SK-N-SH treated with all-trans-retinoic acid at 6 μM for 48 hours (cell line): Measurements from ENCODE around the gene CAMK2B.

ENCODE experiments used
- ATAC-seq: fragments of 200-7000 bp; cut with Tn5 transposase; 3 replicates; pipeline ENCODE4 v1.9.1; 2020; ENCODE audit warnings: mild to moderate bottlenecking, moderate library complexity
- ARNTL ChIP-seq: fragments of 450-650 bp; formaldehyde crosslinking; IDR thresholded peaks from 2 replicates; pipeline ENCODE4 v1.5.0; 2020; ENCODE audit warnings: low read depth, mild to moderate bottlenecking, moderate library complexity, borderline replicate concordance
- CSDC2 ChIP-seq: fragments of 250-450 bp; sonication (Bioruptor Pico); IDR thresholded peaks from 2 replicates; pipeline ENCODE4 v1.5.0; 2020; ENCODE audit warnings: mild to moderate bottlenecking, moderate library complexity
- ESRRG ChIP-seq: fragments of 250-450 bp; sonication (Bioruptor Pico); IDR thresholded peaks from 2 replicates; pipeline ENCODE4 v1.6.1; 2021; ENCODE audit warnings: mild to moderate bottlenecking
- GLIS3 ChIP-seq: fragments of 250-450 bp; sonication (Bioruptor Pico); IDR thresholded peaks from 2 replicates; pipeline ENCODE4 v1.5.0; 2020; ENCODE audit warnings: mild to moderate bottlenecking, moderate library complexity
- OSR1 ChIP-seq: fragments of 250-450 bp; sonication (Bioruptor Pico); IDR thresholded peaks from 2 replicates; pipeline ENCODE4 v1.8.0; 2022; ENCODE audit warnings: moderate library complexity, mild to moderate bottlenecking, inconsistent platforms
- PATZ1 ChIP-seq: fragments of 250-450 bp; sonication (Bioruptor Pico); IDR thresholded peaks from 2 replicates; pipeline ENCODE4 v1.8.0; 2020; ENCODE audit warnings: mild to moderate bottlenecking, moderate library complexity, borderline replicate concordance
- PPARA ChIP-seq: fragments of 250-450 bp; sonication (Bioruptor Pico); IDR thresholded peaks from 2 replicates; pipeline ENCODE4 v1.5.0; 2020; ENCODE audit warnings: mild to moderate bottlenecking, borderline replicate concordance
- RARB ChIP-seq: fragments of 250-450 bp; sonication (Bioruptor Pico); IDR thresholded peaks from 2 replicates; pipeline ENCODE4 v1.8.0; 2021; ENCODE audit warnings: mild to moderate bottlenecking, moderate library complexity
- SNAI2 ChIP-seq: fragments of 250-450 bp; sonication (Bioruptor Pico); IDR thresholded peaks from 2 replicates; pipeline ENCODE4 v1.5.0; 2020; ENCODE audit warnings: mild to moderate bottlenecking, moderate library complexity
- TCF4 ChIP-seq: fragments of 250-450 bp; sonication (Bioruptor Pico); IDR thresholded peaks from 2 replicates; pipeline ENCODE4 v1.8.0; 2021; ENCODE audit warnings: mild to moderate bottlenecking, moderate library complexity, borderline replicate concordance
- TOX ChIP-seq: fragments of 250-450 bp; sonication (Bioruptor Pico); IDR thresholded peaks from 2 replicates; pipeline ENCODE4 v1.8.0; 2021; ENCODE audit warnings: mild to moderate bottlenecking, moderate library complexity, borderline replicate concordance
- ZC3H10 ChIP-seq: fragments of 250-450 bp; sonication (Bioruptor Pico); IDR thresholded peaks from 2 replicates; pipeline ENCODE4 v1.5.1; 2021; ENCODE audit warnings: mild to moderate bottlenecking, moderate library complexity
- ZFP3 ChIP-seq: fragments of 250-450 bp; sonication (Bioruptor Pico); IDR thresholded peaks from 2 replicates; pipeline ENCODE4 v1.5.0; 2020; ENCODE audit warnings: mild to moderate bottlenecking, moderate library complexity
- ZFP30 ChIP-seq: fragments of 450-650 bp; formaldehyde crosslinking; IDR thresholded peaks from 2 replicates; pipeline ENCODE4 v1.5.0; 2022; ENCODE audit warnings: mild to moderate bottlenecking, moderate library complexity
- ZNF565 ChIP-seq: fragments of 450-650 bp; formaldehyde crosslinking; conservative IDR thresholded peaks from 2 replicates; pipeline ENCODE4 v1.5.0; 2020; ENCODE audit warnings: low read depth, mild to moderate bottlenecking, moderate library complexity
- ZNF70 ChIP-seq: fragments of 450-650 bp; formaldehyde crosslinking; IDR thresholded peaks from 2 replicates; pipeline ENCODE4 v1.5.0; 2020; ENCODE audit warnings: mild to moderate bottlenecking, moderate library complexity
- ZNF8 ChIP-seq: fragments of 450-650 bp; formaldehyde crosslinking; IDR thresholded peaks from 2 replicates; pipeline ENCODE4 v1.5.0; 2020; ENCODE audit warnings: mild to moderate bottlenecking, moderate library complexity
- TF ChIP-seq, protein P1 (sequence below): fragments of 250-450 bp; sonication (Bioruptor Pico); IDR thresholded peaks from 2 replicates; pipeline ENCODE4 v1.5.0; 2020; ENCODE audit warnings: mild to moderate bottlenecking, moderate library complexity
- TF ChIP-seq, protein P2 (sequence below): fragments of 250-450 bp; sonication (Bioruptor Pico); IDR thresholded peaks from 2 replicates; pipeline ENCODE4 v1.5.1; 2021; ENCODE audit warnings: mild to moderate bottlenecking, moderate library complexity

The CAMK2B gene

DNA sequence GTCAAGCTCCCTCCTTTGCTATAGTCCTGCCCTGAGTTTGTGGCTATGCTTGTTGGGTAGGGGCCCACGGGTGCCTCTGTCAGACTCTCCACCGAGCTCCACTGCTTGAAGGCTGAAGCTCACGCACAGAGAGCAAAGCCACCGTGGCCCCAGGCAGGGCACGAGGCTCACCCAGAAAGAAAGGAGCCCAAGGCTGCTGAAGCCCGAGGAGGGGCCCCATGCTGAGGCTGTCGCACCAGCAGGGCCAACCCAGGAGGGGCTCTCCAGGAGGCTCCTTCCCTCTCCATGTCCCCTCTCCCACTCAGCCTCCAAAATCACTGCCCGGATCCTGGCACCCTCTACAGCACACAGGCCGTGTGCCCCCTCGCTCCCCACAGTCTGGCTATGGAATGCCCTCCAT lies 74.1 kb downstream of the CAMK2B start:
- TF ChIP-seq CSDC2 (CRISPR knock-in tag): no peak
- TF ChIP-seq ARNTL (CRISPR knock-in tag): no peak
- no peak for TF ChIP-seq ZC3H10 (CRISPR knock-in tag)
- no peak for TF ChIP-seq OSR1 (CRISPR knock-in tag)
- TF ChIP-seq PATZ1: no peak
- no peak for TF ChIP-seq PPARA (CRISPR knock-in tag)
- no peak for TF ChIP-seq TCF4 (CRISPR knock-in tag)
- TF ChIP-seq, protein P1, sequence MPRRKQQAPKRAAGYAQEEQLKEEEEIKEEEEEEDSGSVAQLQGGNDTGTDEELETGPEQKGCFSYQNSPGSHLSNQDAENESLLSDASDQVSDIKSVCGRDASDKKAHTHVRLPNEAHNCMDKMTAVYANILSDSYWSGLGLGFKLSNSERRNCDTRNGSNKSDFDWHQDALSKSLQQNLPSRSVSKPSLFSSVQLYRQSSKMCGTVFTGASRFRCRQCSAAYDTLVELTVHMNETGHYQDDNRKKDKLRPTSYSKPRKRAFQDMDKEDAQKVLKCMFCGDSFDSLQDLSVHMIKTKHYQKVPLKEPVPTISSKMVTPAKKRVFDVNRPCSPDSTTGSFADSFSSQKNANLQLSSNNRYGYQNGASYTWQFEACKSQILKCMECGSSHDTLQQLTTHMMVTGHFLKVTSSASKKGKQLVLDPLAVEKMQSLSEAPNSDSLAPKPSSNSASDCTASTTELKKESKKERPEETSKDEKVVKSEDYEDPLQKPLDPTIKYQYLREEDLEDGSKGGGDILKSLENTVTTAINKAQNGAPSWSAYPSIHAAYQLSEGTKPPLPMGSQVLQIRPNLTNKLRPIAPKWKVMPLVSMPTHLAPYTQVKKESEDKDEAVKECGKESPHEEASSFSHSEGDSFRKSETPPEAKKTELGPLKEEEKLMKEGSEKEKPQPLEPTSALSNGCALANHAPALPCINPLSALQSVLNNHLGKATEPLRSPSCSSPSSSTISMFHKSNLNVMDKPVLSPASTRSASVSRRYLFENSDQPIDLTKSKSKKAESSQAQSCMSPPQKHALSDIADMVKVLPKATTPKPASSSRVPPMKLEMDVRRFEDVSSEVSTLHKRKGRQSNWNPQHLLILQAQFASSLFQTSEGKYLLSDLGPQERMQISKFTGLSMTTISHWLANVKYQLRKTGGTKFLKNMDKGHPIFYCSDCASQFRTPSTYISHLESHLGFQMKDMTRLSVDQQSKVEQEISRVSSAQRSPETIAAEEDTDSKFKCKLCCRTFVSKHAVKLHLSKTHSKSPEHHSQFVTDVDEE (CRISPR knock-in tag): no peak
- no peak for TF ChIP-seq TOX (CRISPR knock-in tag)
- no peak for TF ChIP-seq ESRRG (CRISPR knock-in tag)
- TF ChIP-seq RARB: no peak
- TF ChIP-seq ZNF8 (CRISPR knock-in tag): no peak
- TF ChIP-seq SNAI2 (CRISPR knock-in tag): no peak
- TF ChIP-seq ZNF70 (CRISPR knock-in tag): no peak
- ATAC-seq: no peak

DNA sequence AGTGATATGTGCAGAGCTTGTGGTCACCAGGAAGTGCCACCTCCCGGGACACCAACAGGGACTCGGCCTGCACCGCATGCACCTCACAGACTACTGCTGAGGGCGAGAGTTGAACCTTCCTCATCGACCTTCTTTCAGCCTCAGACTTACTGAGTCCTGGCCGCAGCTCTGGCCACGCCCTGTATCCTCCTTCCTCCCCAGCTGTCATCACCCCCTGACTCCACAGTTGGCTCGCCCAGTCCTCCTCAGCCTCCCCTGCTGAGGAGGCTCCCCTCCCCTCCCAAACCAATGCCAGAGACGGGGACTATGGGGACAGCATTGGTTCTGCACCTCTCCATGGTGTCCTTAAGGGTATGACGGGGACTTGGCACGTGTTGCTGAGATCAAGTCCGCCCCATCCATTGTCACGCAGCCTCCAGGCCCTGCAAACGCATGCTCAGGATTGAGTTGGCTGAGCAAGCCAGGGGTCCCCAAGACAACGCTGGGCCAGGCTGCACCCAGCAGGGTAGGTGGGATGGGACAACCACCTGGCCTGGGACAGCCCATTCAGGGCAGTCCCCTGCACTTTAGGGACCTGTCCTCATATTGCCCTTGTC lies 75.7 kb downstream of the CAMK2B start:
- TF ChIP-seq, protein P2, sequence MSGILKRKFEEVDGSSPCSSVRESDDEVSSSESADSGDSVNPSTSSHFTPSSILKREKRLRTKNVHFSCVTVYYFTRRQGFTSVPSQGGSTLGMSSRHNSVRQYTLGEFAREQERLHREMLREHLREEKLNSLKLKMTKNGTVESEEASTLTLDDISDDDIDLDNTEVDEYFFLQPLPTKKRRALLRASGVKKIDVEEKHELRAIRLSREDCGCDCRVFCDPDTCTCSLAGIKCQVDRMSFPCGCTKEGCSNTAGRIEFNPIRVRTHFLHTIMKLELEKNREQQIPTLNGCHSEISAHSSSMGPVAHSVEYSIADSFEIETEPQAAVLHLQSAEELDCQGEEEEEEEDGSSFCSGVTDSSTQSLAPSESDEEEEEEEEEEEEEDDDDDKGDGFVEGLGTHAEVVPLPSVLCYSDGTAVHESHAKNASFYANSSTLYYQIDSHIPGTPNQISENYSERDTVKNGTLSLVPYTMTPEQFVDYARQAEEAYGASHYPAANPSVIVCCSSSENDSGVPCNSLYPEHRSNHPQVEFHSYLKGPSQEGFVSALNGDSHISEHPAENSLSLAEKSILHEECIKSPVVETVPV (CRISPR knock-in tag): no peak
- TF ChIP-seq ZFP30 (no peak), GLIS3 (no peak), ZNF565 (no peak), TCF4 (CRISPR knock-in tag) (no peak), CSDC2 (CRISPR knock-in tag) (no peak), ZFP3 (CRISPR knock-in tag) (no peak), ZNF8 (CRISPR knock-in tag) (no peak), OSR1 (CRISPR knock-in tag) (no peak), ARNTL (CRISPR knock-in tag) (no peak), ZC3H10 (CRISPR knock-in tag) (no peak), PPARA (CRISPR knock-in tag) (no peak), PATZ1 (no peak)
- TF ChIP-seq, protein P1 (CRISPR knock-in tag): no peak
- ATAC-seq: no peak
